HuH-7 (cell line): Measurements from ENCODE around the gene ZFPM1.

ENCODE experiments used
- DNase-seq: peaks from one replicate; pipeline ENCODE4 v3.0.0; 2011; ENCODE audit warnings: low spot score

ZFPM1 gene

GRCh38 chr16:88417684-88418476, 35.2 kb upstream of the ZFPM1 start:
- no peak for DNase-seq

- DNase-seq = no peak
These were observed 34.2 kb upstream of the ZFPM1 start for GRCh38 chr16:88418869-88419268.

- DNase-seq = no peak
These were observed 33.3 kb upstream of the ZFPM1 start for GRCh38 chr16:88419790-88420189.

GRCh38 chr16:88420496-88420895, 32.6 kb upstream of the ZFPM1 start:
- no peak for DNase-seq

GRCh38 chr16:88421301-88421700, 31.8 kb upstream of the ZFPM1 start:
- no peak for DNase-seq

GRCh38 chr16:88421871-88422433, 31.1 kb upstream of the ZFPM1 start:
- no peak for DNase-seq

GRCh38 chr16:88422733-88423447, 30.2 kb upstream of the ZFPM1 start:
- no peak for DNase-seq

- DNase-seq = no peak
These were observed 29.6 kb upstream of the ZFPM1 start for GRCh38 chr16:88423448-88423850.

GRCh38 chr16:88424587-88425235, 28.4 kb upstream of the ZFPM1 start:
- DNase-seq = no peak

GRCh38 chr16:88426018-88426417, 27.1 kb upstream of the ZFPM1 start:
- DNase-seq = no peak

GRCh38 chr16:88427376-88427775, 25.7 kb upstream of the ZFPM1 start:
- DNase-seq = no peak

- no peak for DNase-seq
These were observed 24.9 kb upstream of the ZFPM1 start for GRCh38 chr16:88428156-88428555.

GRCh38 chr16:88428616-88429386, 24.3 kb upstream of the ZFPM1 start:
- DNase-seq = no peak

- DNase-seq = no peak
These were observed 23.5 kb upstream of the ZFPM1 start for GRCh38 chr16:88429387-88430184.

GRCh38 chr16:88430185-88430523, 22.9 kb upstream of the ZFPM1 start:
- DNase-seq = no peak

GRCh38 chr16:88430524-88431446, 22.3 kb upstream of the ZFPM1 start:
- DNase-seq = no peak

- DNase-seq = no peak
These were observed 21.4 kb upstream of the ZFPM1 start for GRCh38 chr16:88431651-88432050.

GRCh38 chr16:88432174-88432573, 20.9 kb upstream of the ZFPM1 start:
- DNase-seq = no peak

GRCh38 chr16:88432753-88433152, 20.3 kb upstream of the ZFPM1 start:
- no peak for DNase-seq
